ENCODE data around the gene MMAB.
A peak's percentile ranks its signal among the peaks of the same experiment; 100 is the strongest.

MMAB gene

DNA sequence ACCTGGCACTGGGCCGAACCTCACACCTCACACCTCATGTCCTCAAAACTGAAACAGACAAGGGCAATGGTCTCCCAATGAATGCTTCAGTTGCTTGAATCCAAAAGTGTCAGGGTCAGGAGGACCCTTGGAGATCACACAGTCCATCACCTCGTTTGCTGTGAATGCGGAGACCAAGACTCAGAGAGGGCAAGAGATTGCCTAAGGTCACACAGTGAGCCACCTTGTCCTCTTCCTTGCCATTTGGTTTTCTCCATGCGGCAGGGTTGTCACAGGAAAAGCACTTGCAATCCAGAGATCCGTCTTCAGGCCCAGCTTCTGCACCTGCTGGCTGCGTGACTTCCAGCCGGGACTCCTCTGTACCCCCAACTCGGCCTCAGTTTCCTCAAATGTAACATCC is 28.3 kb upstream of the MMAB start:
- no peak for DNase-seq

DNA sequence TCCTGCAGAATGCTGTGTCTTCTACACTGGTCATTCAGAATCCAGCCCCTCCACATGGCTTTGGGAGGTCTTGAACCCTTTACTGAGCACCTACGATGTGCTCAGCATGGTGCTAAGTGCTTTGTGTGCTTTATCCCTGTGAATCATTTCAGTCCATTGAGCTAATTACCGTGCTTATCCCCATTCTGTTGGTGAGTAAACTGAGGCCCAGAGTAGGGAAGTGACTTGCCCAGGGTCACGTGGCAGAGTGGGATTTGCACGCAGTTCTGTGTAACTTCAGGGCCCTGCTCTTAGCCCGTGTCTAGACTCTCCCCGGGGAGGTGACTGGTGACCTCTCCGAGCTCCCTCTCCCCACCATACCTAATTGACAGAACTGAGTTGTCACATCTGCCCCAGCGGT is 27.7 kb upstream of the MMAB start:
- DNase-seq: no peak

DNA sequence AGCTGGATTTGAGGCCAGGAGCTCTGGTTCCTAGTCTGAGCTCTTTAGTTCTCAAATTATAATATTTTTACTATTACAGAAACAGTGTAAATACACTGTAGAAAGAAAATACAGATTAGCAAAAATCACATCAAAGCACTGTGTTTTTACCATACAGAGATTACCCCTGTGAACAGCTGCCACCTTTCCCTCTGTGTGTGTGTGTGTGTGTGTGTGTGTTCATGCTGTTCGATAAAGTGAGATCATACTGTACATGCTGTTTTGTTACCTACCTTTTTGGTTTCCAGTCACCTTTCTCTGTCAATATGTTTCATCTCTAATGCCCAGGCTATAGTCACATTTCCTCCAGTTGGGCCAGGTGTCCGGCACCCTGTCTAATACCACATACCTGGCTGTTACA is 27.2 kb upstream of the MMAB start:
- no peak for DNase-seq

DNA sequence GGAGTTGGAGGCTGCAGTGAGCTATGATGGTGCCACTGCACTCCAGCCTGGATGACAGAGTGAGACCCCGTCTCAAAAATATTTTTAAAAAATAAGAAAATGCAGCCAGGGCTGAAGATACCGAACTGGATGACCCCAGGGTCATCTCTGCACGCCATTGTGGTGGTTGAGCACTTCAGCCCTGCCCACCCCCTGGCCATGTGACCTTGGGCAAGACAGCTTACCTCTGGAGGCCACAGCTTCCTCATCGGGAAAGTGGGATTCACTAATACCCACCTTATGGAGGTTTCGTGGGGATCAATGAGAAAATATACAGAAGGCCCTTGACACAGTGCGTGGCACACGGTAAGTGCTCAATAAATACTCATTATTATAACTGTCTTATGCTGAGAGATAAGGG is 25.8 kb upstream of the MMAB start:
- no peak for DNase-seq

DNA sequence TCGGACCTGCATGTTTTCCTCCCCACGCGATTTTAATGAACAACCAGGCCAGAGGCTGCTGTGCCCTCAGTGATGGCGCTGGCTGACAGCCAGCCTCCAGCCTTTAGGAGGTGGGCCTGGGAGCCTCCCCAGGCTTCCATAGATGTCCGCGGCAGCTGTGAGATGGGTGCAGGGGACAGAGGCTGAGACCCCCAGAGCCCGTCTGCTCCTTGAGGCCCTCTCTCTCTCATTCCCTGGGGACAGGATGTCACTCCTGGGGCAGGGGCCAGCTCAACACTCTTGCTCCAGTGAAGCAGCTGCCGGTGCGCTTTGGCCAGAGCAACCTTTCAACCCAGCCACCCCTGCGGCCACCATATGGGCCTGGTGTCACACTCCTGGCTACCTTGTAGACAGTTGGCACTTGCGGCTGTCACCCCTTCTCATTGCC is 25.1 kb upstream of the MMAB start:
- DNase-seq: no peak

DNA sequence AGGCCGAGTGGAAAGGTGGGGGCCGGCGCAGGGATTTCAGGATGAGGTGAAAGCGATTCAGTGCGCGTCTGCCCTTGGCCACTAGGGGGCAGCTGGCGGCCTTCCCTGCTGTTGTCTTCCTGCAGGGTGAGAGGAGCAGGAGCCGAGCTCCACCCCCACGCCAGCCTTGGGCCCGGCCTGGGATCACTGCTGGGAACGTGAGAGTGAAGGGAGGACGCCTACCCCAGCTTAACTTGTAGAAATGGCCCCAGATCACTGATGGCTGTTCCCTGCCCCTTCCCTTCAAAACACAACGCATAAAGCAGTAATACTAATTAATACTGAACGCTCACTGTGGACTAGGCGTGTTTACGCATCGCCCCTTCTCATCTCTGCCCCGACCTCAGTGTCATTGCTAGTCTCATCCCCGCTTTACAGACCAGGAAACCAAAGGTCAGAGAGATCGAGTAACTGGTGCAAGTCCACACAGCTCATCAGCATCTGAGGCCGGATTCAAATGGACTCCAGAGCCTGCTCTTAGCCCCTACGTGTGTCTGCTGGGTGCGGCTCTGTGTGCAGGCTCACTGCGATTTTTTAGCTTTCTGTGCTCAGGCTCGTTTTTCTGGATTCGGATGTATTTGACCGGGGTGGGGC is 24.6 kb upstream of the MMAB start:
- DNase-seq: peak; percentile 19

DNA sequence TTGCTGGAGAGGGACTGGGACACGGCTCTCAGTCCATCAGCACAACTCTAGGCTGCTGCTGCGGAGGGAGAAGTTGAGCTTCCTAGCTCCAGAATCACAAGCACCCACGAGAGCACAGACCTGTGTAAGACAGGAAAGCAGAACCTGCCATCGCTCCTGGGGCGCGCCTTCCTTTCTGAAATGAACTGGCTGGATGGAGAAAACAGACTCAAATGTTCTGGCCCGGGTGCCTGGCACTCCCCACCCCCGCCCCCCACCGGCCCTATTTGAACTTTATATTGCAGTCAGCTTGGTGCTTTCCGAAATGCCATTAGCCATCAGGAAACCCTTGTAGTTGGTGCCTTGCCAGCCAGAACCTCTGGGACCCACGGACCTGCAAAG is 24.1 kb upstream of the MMAB start:
- no peak for DNase-seq

DNA sequence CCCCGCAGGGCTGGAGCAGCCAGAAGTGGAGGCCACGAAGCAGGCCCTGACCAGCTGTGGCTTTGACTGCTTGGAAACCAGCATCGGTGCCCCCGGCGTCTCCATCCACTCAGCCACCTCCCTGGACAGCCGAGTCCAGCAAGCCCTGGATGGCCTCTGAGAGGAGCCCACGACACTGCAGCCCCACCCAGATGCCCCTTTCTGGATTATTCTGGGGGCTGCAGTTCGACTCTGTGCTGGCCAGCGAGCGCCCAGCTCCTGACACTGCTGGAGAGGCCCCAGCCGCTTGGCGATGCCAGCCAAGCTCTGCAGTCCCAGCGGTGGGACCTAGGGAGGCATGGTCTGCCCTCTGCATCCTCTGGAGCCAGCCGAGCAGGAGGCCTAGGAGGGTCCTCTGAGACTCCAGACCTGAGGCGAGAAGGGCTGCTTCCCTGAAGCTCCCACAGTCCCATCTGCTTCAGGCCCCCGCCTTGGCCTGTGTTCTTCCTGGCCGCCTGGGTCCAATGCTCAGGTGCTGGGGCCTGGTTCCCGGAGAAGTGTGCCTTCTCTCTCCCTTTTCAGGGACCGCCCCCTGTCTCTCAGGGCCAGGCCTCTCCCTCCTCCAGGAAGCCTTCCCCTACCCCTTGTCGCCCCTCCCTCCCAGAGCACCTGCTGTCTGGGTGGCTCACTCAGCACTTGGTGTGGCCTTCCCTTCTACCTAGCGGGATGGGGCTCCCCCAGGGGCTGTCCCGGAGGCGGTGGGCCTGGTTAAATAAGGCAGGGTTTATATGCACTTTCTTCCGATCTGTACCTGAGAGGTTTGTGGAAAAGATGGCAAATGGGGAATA is 23.3 kb upstream of the MMAB start:
- DNase-seq: no peak

DNA sequence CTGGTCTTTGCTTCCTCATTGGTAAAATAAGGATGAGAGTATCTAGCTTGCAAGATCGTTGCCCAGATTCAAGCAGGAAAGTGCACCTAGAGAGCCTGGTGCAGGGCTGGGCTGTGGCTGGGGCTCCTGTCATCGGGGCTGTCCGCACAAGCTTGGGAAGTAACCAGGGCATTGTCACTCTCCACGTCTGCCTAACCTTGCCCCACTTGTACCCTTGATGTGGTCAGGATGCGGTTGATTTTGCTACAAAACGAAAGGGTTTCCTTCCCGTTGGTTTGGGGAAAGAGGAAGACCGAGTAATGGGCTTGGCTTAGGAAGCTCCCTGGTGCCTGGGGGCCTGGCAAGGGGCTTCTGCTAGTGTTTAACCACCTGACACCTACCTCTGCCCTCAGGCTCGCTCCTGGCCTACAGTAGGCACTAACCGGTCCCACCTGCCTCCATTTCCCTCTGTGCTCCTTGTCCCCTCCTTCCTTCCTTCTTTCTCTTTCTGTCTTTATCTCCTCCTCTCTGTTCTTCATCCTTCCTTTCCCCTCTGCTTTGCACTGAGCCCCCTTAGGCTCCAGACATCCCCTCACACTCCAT is 22.1 kb upstream of the MMAB start:
- DNase-seq: no peak

DNA sequence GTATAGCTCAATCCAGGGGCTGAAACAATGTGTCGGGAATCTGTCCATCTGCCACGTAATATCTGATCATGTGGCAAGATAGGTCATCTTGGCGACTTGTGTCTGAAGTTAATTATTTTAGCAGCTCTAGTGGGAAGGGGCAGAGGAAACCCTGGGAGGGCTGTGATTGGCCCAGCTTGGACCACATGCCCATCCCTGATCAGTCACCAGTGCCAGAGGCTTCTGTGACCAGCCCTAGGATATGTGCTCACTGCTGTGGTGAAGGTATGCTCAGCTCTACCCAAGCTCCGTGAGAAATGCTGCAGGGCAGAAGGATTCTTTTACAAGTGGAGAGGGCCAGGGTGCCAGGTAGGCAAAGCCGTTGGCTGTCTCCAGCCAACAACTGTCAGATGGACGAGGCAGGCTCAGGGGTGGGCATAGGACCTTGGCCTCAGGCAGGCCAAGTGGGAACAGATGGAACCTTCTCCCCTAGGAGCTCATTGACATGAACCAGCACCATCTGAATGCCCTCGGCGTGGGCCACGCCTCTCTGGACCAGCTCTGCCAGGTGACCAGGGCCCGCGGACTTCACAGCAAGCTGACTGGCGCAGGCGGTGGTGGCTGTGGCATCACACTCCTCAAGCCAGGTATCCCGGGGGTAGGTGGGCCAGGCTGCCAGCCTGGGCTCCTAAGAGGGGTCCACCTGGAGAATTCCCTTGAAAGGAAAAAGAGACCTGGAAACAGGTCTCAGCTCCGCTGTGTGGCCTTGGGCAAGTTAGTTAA is 21.4 kb upstream of the MMAB start:
- no peak for DNase-seq

DNA sequence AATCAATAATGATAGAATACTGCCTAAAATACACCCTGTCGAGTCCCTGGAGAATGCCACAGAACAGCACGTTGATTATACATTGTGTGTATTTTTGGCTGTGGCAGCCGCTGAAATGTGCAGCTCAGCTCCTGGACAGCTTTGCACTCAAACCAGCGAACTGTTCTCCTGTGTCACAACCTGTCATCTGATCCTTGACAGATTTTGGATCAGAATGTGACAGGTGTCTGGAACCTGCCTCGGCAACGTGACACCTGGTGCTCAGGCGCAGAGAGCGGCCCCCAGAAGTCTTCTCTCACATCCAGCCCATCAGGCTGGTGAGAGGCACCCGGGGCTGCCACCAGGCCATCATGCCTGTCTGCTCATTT is 19.6 kb upstream of the MMAB start:
- DNase-seq: no peak

DNA sequence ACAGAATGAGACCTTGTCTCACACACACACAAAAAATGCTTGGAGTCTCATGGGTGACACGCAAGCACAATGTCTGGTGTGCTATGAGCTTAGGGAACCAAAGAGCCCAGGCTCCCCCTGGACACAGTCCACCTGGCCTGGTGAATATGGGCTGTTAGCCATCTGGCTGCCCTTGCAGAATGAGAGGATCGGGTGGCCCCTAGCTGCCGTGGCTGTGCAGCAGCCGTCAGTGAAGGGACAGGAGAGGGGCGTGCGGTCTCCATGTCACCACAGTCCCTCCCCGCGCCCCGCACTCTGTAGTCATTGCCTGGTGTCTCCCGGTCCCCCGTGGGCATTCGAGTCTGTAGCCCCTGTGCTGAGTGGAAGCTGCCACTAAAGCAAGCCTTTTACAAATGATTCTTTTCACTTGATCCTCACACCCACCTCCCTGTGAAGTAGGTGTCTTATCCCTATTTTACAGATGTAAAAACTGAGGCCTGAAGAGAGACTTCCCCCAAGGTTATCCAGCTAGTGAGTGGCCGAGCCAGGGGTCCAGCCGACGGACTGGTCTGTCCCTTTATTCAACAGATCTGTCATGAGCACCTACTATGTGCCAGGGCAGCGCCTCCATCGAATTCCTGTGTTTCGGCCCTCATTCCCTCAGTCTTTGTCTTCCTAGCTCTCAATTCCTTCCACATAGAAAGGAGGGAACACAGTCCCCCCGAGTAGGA is 19.0 kb upstream of the MMAB start:
- no peak for DNase-seq

DNA sequence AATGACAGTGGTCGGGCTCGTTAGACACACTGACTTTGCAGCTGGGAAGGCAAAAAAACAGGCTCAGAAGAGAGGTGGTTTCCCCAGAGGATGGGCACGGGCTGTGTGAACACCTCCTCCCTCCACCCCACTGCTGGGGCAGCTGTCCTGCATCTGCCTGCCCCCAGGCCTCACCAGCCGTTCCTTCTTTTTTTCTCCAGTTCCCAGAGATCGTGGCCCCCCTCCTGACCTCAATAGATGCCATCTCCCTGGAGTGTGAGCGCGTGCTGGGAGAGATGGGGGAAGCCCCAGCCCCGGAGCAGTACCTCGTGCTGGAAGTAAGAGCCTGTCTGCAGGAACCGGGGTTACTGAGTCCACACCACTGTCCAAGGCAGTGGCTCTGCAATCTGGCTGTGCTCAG is 17.7 kb upstream of the MMAB start:
- DNase-seq: no peak

DNA sequence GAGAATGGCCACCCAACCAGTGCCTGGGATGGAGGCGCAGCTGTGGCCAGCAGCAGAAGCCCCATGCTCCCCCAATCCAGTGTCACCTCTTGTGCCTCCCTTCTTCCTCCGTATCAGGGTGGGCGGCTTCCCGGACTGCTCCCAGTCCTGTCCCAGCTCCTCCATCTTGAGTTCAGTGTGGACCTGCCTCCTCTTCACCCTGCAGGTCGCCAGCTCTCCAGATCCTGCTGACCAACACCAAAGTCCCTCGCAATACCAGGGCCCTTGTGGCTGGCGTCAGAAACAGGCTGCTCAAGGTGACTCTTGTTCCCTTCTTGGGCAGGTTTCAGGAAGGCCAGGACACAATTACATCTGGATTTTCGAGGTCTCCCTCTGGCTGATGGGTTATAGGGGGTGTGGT is 17.3 kb upstream of the MMAB start:
- no peak for DNase-seq

DNA sequence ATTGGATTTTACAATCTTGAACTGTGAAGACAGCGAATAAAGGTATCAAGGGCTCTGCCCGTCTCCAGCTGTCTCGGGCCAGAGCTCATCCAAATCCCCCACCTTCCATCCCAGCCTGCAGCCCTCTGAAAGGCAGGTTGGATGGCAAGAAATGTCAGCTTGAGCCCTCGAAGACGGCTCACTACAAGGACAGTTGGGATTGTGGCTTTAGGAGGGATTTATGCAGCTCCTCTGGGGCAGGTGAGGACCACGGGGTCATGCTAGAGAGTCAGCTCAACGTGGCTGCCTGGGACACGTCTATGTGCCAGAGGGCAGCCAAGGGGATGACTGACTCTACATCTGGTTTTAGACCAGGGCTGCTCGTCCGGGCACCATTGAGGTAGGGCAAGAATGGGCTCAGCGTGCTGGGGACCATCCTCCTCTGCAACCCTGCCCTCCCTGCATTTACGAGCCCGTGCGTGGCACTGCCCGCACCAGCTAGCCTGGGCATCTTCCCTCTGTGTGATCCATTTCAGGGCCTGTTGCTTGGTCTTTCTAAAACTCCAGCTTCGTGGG is 16.5 kb upstream of the MMAB start:
- DNase-seq: no peak

DNA sequence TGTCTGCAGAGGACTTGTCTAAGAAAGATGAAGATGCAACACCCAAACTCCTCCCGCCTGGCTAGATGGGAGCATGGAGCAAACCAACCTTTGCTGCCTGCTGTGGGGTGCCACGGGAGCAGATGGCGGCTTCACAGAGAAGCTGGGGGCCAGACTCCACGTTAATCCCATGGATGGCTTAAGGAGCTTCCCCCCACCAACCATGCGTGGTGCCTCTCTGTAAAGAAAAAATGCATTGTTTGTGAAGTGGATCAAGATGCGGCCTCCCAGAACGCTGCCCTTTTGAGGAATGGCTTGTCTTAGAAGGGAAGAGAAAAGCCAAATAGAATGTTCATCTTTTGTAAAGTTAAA is 15.9 kb upstream of the MMAB start:
- no peak for DNase-seq

DNA sequence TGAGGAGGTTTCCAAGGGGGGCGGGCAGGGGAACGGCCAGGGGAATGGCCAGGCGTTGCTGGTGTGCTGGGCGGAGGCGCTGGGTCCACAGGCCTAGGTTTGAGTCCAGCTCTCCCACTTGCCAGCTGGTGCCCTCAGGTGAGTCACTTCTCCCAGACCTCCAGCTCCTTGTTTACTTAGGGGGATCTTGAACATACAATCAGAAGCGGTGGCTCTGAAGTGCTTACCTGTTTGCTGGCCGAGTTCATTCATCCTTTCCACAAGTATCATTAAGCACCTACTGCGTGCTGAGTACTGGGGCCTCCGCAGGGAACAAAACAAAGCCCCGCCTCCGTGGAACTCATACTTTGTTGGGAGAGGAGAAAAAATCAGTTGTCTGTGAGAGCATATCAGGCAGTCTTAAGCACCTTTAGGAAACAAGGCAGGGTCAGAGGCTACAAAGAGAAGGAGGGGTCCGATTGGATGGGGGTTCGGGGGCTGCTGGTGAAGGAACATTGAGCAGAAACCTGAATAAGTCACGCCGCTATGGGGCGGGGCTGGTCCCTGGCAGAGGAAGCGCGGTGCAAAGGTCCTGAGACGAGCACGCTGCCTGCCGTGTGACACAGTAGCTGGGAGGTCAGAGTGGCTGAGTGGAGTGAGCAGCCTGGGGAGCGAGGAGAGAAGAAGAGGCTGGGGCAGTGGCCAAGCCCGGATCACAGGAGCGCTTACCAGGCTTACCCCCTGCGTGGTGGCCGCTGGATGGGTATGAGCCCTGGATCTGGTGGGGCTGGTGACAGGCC is 15.3 kb upstream of the MMAB start:
- no peak for DNase-seq

DNA sequence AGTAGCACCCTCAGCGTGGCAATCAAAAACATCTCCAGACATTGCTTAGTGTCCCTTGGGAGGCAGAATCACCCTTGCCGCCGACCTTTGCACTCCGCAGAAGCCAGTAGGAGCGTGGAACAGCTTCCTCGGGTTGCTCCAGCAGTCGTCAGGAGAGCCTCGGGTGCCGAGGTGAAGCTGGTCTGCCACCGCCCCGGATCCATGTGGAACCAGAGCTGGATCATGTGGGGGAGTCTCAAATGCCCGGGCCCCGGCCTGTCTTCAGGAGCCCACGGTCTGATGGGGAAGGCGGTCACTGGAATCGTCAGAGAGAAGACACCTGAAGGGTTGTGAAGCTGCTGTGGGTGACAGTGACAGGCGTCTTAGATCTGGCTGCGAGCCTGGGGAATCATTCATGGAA is 14.6 kb upstream of the MMAB start:
- no peak for DNase-seq

DNA sequence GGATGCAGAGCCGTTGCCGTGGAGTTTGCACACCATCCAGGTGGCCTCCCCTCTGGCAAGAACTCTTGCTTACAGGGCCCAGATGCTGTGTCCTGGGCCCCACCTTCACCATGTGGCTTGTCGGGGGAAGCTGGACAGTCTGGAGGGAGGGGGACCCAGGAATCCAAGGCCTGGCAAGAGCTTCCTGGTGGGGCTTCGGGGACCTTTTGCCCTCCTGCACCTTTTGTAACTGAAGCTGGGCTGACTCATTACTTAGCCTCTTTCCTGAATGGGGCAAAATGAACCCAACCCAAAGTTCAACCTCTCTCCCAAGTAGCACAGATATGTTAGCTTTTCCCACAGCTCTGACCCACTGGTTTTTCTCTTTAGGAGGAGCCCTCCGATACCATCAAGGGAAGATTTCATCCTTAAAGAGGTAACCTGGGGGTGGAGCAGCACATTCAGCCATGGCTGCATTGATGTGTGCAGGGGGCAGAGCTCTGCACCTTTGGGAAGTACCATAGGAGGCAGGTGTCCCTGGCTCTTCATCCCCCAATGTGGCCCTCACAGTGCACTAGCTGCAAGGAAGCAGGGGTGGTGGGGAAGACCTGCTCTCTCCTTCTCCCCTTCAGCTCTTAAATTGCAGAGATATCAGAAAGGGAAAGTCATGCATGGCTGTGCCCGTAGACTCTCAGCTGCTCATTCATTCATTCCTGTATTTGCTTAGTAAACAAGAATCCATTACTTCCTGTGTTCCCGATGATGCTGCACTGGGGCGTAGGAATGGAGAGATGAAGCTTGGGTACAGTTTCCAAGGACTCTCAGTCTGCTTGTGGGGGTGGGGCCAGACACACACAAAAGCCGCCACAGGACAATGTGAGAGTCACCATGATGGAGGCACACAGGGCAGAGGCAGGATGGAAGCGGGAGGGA is 13.3 kb upstream of the MMAB start:
- no peak for DNase-seq

DNA sequence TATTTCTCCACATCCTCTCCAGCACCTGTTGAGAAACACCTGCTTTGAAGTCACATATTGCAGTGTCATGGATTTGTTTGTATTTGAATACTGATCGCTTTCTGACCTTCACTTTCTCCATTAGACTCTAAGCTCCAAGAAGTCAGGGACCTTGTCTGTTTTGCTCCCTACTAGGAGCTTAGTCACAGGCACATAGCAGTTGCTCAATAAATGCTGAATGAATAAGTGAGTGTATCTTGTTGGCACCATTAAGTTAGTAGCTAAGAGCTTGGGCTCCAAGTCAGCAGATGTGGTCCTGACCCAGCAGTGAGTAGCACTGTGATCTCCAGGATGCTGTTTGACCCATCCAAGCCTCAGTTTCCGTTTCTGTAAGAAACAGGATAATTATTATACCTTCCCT is 10.4 kb upstream of the MMAB start:
- DNase-seq: no peak

DNA sequence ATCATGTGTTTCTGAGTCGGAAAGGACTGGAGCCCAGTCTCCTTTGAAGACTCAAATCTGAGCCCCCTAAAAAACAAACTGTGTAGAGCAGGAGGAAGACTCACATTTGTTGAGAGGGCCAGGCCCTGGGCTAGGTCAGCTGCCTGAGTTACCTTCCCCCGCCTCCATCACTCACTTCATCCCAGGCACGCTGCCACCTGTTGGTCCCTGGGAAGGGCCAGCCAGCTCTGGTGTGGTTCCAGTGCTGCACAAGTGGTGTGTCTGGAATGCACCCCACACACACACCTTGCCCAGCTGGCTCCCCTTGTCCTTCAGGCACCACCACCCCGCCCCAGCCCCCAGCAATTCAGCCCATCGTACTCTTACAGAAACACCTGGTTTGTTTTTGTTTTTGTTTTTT is 9.3 kb upstream of the MMAB start:
- no peak for DNase-seq

Data from NCI-H446 treated with DMSO at 0.1 percent for 48 hours (cell line).